Body of pancreas (tissue), 4 donors: ENCODE measurements around the gene SAMD13.

Experiments
- POLR2A ChIP-seq, 3 donors: fragments of 450-650 bp; IDR thresholded peaks; one replicate each; pipeline ENCODE4 v1.6.1; 2016; ENCODE audit warnings: antibody characterized with exemption in 3 of 3, mild to moderate bottlenecking in 2 of 3
- TF ChIP-seq, protein P1 (sequence below), 7 experiments: fragments of 450-650 bp in 4 of 7; fragments of 200-600 bp in 3 of 7; sonication (generic) in 3 of 7; IDR thresholded peaks; one replicate each; pipeline ENCODE4 v1.5.1; 2016 to 2019; ENCODE audit warnings: antibody characterized with exemption in 7 of 7

DNA sequence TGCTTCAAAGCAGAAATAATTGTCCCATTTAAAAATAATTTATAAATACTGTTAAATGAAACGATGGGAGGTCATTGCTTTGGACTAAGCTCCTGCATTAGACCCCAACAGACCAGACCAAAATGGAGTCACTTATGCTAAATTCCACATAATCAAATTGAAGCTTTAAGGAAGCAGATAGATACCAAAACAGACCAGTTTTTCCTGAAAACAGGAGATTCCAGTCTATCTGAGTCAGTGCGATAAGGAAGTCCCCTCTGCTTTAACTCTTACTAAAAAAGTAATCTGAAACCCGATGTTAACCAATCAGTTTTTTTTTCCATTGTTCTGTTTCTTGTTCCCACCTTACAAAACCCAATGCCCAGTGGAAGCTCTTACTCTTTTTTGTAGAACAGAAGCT, 80.6 kb downstream of the SAMD13 start:
- TF ChIP-seq, protein P1, sequence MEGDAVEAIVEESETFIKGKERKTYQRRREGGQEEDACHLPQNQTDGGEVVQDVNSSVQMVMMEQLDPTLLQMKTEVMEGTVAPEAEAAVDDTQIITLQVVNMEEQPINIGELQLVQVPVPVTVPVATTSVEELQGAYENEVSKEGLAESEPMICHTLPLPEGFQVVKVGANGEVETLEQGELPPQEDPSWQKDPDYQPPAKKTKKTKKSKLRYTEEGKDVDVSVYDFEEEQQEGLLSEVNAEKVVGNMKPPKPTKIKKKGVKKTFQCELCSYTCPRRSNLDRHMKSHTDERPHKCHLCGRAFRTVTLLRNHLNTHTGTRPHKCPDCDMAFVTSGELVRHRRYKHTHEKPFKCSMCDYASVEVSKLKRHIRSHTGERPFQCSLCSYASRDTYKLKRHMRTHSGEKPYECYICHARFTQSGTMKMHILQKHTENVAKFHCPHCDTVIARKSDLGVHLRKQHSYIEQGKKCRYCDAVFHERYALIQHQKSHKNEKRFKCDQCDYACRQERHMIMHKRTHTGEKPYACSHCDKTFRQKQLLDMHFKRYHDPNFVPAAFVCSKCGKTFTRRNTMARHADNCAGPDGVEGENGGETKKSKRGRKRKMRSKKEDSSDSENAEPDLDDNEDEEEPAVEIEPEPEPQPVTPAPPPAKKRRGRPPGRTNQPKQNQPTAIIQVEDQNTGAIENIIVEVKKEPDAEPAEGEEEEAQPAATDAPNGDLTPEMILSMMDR (IDR thresholded peaks at IDR 0.05) = no peak
- TF ChIP-seq POLR2A (IDR thresholded peaks at IDR 0.05) = no peak
